ENCODE data around the gene NDUFB8.

GRCh38 chr10:100522107-100522801 lies 7.4 kb downstream of the NDUFB8 start:
- TF ChIP-seq CTCF (IDR thresholded peaks at IDR 0.05) (no peak), POLR2A (IDR thresholded peaks at IDR 0.05) (no peak)
